GM23248 (cell line): Measurements from ENCODE around the gene BICD1. TPM values are rescaled to one million over a fixed set of nuclear protein-coding genes. Genes with fewer than 3 reads are reported as not detected.

ENCODE experiments used
- DNase-seq: peaks from one replicate; pipeline ENCODE4 v3.0.0-alpha.2; 2015
- H2AFZ ChIP-seq: fragments of 200-600 bp; sonication (generic); 2 replicates; pipeline ENCODE4 v1.6.1; 2016; ENCODE audit warnings: antibody characterized with exemption
- H3F3A ChIP-seq: fragments of 200-600 bp; sonication (generic); 2 replicates; pipeline ENCODE4 v1.6.1; 2016; ENCODE audit warnings: mild to moderate bottlenecking, antibody characterized with exemption, mixed run types; ENCODE audit not compliant: insufficient read depth
- H3K27ac ChIP-seq: fragments of 200-600 bp; sonication (generic); 2 replicates; pipeline ENCODE4 v1.5.1; 2016; ENCODE audit warnings: mild to moderate bottlenecking
- H3K27me3 ChIP-seq: fragments of 200-600 bp; sonication (generic); replicated peaks from 2 replicates; pipeline ENCODE4 v1.6.1; 2016; ENCODE audit warnings: mild to moderate bottlenecking; ENCODE audit not compliant: insufficient read depth
- H3K36me3 ChIP-seq: fragments of 200-600 bp; sonication (generic); 2 replicates; pipeline ENCODE4 v1.6.1; 2016; ENCODE audit warnings: low read depth, mild to moderate bottlenecking
- H3K4me1 ChIP-seq: fragments of 200-600 bp; sonication (generic); 2 replicates; pipeline ENCODE4 v1.6.1; 2016; ENCODE audit warnings: mild to moderate bottlenecking; ENCODE audit not compliant: insufficient read depth
- H3K4me2 ChIP-seq: fragments of 200-600 bp; sonication (generic); one replicate; pipeline ENCODE4 v1.6.1; 2016; ENCODE audit warnings: mild to moderate bottlenecking; ENCODE audit not compliant: unreplicated experiment
- H3K4me3 ChIP-seq: fragments of 200-600 bp; sonication (generic); 2 replicates; pipeline ENCODE4 v1.5.1; 2016; ENCODE audit warnings: mild to moderate bottlenecking
- H3K79me2 ChIP-seq: fragments of 200-600 bp; sonication (generic); 2 replicates; pipeline ENCODE4 v1.6.1; 2016; ENCODE audit warnings: mild to moderate bottlenecking; ENCODE audit not compliant: insufficient read depth
- H3K9ac ChIP-seq: fragments of 200-600 bp; sonication (generic); 2 replicates; pipeline ENCODE4 v1.6.1; 2016; ENCODE audit warnings: mild to moderate bottlenecking
- H3K9me2 ChIP-seq: fragments of 200-600 bp; sonication (generic); 2 replicates; pipeline ENCODE4 v1.6.1; 2016; ENCODE audit warnings: mixed run types, mild to moderate bottlenecking, moderate library complexity; ENCODE audit not compliant: insufficient read depth
- H3K9me3 ChIP-seq: fragments of 200-600 bp; sonication (generic); one replicate; pipeline ENCODE4 v1.6.1; 2017; ENCODE audit warnings: low read depth
- H4K20me1 ChIP-seq: fragments of 200-600 bp; sonication (generic); 2 replicates; pipeline ENCODE4 v1.6.0; 2016; ENCODE audit not compliant: insufficient read depth
- EZH2 ChIP-seq: fragments of 200-600 bp; sonication (generic); IDR thresholded peaks from 2 replicates; pipeline ENCODE4 v1.6.1; 2018; ENCODE audit warnings: antibody characterized with exemption, mild to moderate bottlenecking; ENCODE audit not compliant: insufficient read depth, poor library complexity, severe bottlenecking
- EZH2phosphoT487 ChIP-seq: fragments of 200-600 bp; sonication (generic); IDR thresholded peaks from 2 replicates; pipeline ENCODE4 v1.6.1; 2018; ENCODE audit warnings: antibody characterized with exemption, moderate library complexity, mild to moderate bottlenecking, low read depth; ENCODE audit not compliant: insufficient read depth
- WGBS, 2 experiments: methylation state at CpG; one replicate each; pipeline ENCODE4 v1.1.6; 2015 to 2017; ENCODE audit warnings: low lambda C conversion rate in 2 of 2, low coverage in 1 of 2; ENCODE audit errors: missing lambda C conversion rate in 2 of 2; 5-methylcytosine and 5-hydroxymethylcytosine counted together
- in situ Hi-C: fragments of 300-500 bp; cut with MboI; formaldehyde crosslinking; loops from 2 replicates; pipeline ENCODE4 v1.15.0; 2020
- polyA plus RNA-seq: library from polyadenylated mRNA; unstranded; fragments of >200 nt; fragmentation: Nextera tagmentation; extraction: Ambion mirVana; gene quantifications from 2 replicates; pipeline ENCODE4 v1.2.1, GENCODE V29; 2016
- total RNA-seq: library from RNA; depleted of rRNA; stranded (reverse); fragments of >200 nt; shearing (Covaris generic); gene quantifications from 2 replicates; pipeline ENCODE4 v1.2.3, GENCODE V29; 2014

Gene BICD1
- total and polyA plus RNA-seq, 2 experiments from 2014 or later = 9.7 to 20.6 TPM

GRCh38 chr12:32102234-32102633, 4.4 kb upstream of the BICD1 start:
- no peaks in the 10 kb centered on the region for H4K20me1 ChIP-seq
- no peaks in the 10 kb centered on the region for H3K9me3 ChIP-seq
- H3K79me2 ChIP-seq = no peaks in the 10 kb centered on the region
- H3K4me2 ChIP-seq = no peak overlapping the region
- peak; percentile 27 for DNase-seq
- no peak overlapping the region for H2AFZ ChIP-seq
- H3K36me3 ChIP-seq = no peaks in the 10 kb centered on the region
- no peaks in the 10 kb centered on the region for H3K9me2 ChIP-seq
- no peaks in the 10 kb centered on the region for H3K4me1 ChIP-seq
- in situ Hi-C loops = no loop called here
- H3F3A ChIP-seq = peaks cover 12% of the 10 kb centered on the region
- no peaks in the 10 kb centered on the region for H3K27me3 ChIP-seq
- H3K27ac ChIP-seq = no peak overlapping the region
- no peak for TF ChIP-seq EZH2
- TF ChIP-seq EZH2phosphoT487 = no peak
- WGBS, 2 experiments = 90 to 91% methylated on average over 3 of the region's 3 CpGs
- H3K4me3 ChIP-seq = no peak overlapping the region
- H3K9ac ChIP-seq = no peak overlapping the region

GRCh38 chr12:32104572-32105355, 1.9 kb upstream of the BICD1 start:
- WGBS, 2 experiments = 61 to 68% methylated on average over 11 of the region's 11 CpGs
- Histone ChIP-seq H4K20me1 (no peaks in the 10 kb centered on the region), H3K79me2 (peaks cover 18% of the 10 kb centered on the region), H2AFZ (no peak overlapping the region), H3K27me3 (no peaks in the 10 kb centered on the region), H3K4me1 (peaks cover 12% of the 10 kb centered on the region), H3K36me3 (no peaks in the 10 kb centered on the region), H3F3A (peaks cover 31% of the 10 kb centered on the region), H3K4me3 (no peak overlapping the region), H3K4me2 (no peak overlapping the region), H3K9ac (no peak overlapping the region), H3K9me2 (no peaks in the 10 kb centered on the region), H3K9me3 (no peaks in the 10 kb centered on the region), H3K27ac (no peak overlapping the region)
- TF ChIP-seq EZH2 (no peak), EZH2phosphoT487 (no peak)
- in situ Hi-C loops = no loop called here
- DNase-seq = no peak

GRCh38 chr12:32105986-32106516, 596 bp upstream of the BICD1 start:
- TF ChIP-seq EZH2phosphoT487 (no peak), EZH2 (no peak)
- H3K4me1 ChIP-seq = peaks cover 24% of the 10 kb centered on the region
- peak overlapping the region; percentile 99 for H3K4me2 ChIP-seq
- peaks cover 31% of the 10 kb centered on the region for H3F3A ChIP-seq
- no peaks in the 10 kb centered on the region for H3K9me2 ChIP-seq
- in situ Hi-C loops = no loop called here
- DNase-seq = no peak
- peak overlapping the region; percentile 92 for H3K9ac ChIP-seq
- no peaks in the 10 kb centered on the region for H3K36me3 ChIP-seq
- 27 to 32% methylated on average over 19 to 24 of the region's 24 CpGs for WGBS, 2 experiments
- peak overlapping the region; percentile 93 for H3K4me3 ChIP-seq
- H3K27ac ChIP-seq = peak overlapping the region; percentile 85
- H3K9me3 ChIP-seq = no peaks in the 10 kb centered on the region
- H3K27me3 ChIP-seq = no peaks in the 10 kb centered on the region
- H4K20me1 ChIP-seq = no peaks in the 10 kb centered on the region
- peak overlapping the region; percentile 70 for H2AFZ ChIP-seq
- peaks cover 31% of the 10 kb centered on the region for H3K79me2 ChIP-seq

- in situ Hi-C loops = no loop called here
- 0 out of 2 replicates have a peak, but pooled peaks have one; percentile 25 for TF ChIP-seq EZH2phosphoT487
- no peak for TF ChIP-seq EZH2
- peaks cover 5% of the 10 kb centered on the region; the same call in 1 of the 2 replicates for H3K36me3 ChIP-seq
- H3F3A ChIP-seq = peaks cover 31% of the 10 kb centered on the region
- H3K4me2 ChIP-seq = peak overlapping the region; percentile 99
- DNase-seq = peak; percentile 90
- H3K79me2 ChIP-seq = peaks cover 46% of the 10 kb centered on the region
- no peaks in the 10 kb centered on the region for H3K9me2 ChIP-seq
- H3K27ac ChIP-seq = peak overlapping the region; percentile 85
- H3K4me1 ChIP-seq = peaks cover 27% of the 10 kb centered on the region
- H3K9me3 ChIP-seq = no peaks in the 10 kb centered on the region
- 0 to 2% methylated on average over 14 of the region's 14 CpGs for WGBS, 2 experiments
- H3K4me3 ChIP-seq = peak overlapping the region; percentile 93
- no peaks in the 10 kb centered on the region for H3K27me3 ChIP-seq
- peak overlapping the region; percentile 70 for H2AFZ ChIP-seq
- peak overlapping the region; percentile 92 for H3K9ac ChIP-seq
- no peaks in the 10 kb centered on the region for H4K20me1 ChIP-seq
Observed at GRCh38 chr12:32107359-32108267, 966 bp downstream of the BICD1 start.
